GM19193 (cell line): Measurements from ENCODE around the gene PIGN.

Source experiments
- POLR2A ChIP-seq: IDR thresholded peaks from 4 replicates; pipeline ENCODE4 v1.6.1; 2011; ENCODE audit not compliant: insufficient read depth, insufficient read length; ENCODE audit errors: extremely low read depth

PIGN gene

GRCh38 chr18:62186774-62187542 lies at the start of gene PIGN, which contains the start of gene RELCH:
Gene PIGN (minus strand): TSS chr18:62187056. CDS start chr18:62161353, 25,703 bp downstream.
Gene RELCH (plus strand): TSS chr18:62187255. CDS start chr18:62187506, 251 bp downstream.
- TF ChIP-seq POLR2A = peak; percentile 97

DNA sequence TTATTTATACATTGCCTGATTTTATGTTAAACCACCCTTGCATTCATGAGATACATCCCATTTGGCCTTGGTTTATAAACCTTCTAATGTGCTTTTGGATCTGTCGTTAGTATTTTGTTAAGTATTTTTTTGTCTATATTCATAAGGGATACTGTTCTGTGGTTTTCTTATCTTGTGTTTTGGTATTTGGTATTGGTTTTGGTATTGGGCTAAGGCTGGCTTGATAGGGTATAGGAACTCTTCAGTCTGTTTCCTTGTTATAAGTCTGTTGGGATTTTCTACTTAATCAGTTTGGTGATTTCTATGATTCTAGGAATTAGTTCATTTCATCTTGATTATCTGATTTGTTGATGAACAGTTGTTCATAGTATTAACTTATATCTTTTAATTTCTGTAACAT lies 49.4 kb upstream of the PIGN start:
- no peak for TF ChIP-seq POLR2A

DNA sequence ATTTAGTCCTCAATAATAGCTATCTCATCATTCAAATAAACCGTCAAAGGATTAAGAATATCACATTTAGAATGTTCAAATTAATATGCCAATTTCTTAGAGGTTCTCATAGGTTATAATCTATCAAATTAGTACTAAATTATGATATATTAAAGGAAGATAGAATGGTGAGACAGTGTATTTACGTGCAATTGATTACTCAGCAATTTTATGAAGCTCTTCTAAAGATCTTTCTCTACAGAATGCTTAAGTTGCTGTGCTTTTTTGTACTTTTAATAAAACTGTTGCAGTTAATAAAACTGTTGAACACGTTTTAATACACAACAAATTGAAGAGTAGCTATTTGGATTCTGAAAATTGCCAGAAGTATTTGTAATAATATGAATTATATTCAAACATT lies 39.2 kb upstream of the PIGN start:
- no peak for TF ChIP-seq POLR2A

GRCh38 chr18:62224229-62224628 lies 37.4 kb upstream of the PIGN start:
- TF ChIP-seq POLR2A = no peak

- no peak for TF ChIP-seq POLR2A
These were observed 27.9 kb upstream of the PIGN start for GRCh38 chr18:62214790-62215189.

DNA sequence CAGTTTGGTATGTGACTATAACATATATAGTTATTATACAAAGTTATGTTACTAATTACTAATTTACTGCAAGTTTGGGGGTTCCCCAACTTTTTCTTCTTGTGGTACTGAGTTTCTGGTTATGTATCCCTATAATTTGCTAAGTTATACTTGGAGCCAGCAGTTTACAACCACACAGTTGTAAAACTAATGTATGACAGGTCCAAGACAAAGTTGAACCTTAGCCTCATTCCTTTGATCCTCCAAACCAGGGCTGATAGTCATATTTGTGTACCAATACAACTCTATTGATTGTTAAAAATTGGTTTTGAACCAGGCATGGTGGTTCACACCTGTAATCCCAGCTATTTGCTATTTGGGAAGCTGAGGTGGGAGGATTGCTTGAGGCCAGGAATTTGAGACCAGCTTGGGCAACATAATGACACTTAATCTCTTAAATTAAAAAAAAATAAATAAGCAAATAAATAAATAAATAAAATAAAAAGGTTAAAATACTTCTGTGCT lies 24.5 kb upstream of the PIGN start:
- no peak for TF ChIP-seq POLR2A

- no peak for TF ChIP-seq POLR2A
These were observed 23.3 kb upstream of the PIGN start for GRCh38 chr18:62210138-62210537.

- no peak for TF ChIP-seq POLR2A
These were observed 22.2 kb upstream of the PIGN start for GRCh38 chr18:62209046-62209445.

GRCh38 chr18:62206593-62206992 lies 19.7 kb upstream of the PIGN start:
- no peak for TF ChIP-seq POLR2A

DNA sequence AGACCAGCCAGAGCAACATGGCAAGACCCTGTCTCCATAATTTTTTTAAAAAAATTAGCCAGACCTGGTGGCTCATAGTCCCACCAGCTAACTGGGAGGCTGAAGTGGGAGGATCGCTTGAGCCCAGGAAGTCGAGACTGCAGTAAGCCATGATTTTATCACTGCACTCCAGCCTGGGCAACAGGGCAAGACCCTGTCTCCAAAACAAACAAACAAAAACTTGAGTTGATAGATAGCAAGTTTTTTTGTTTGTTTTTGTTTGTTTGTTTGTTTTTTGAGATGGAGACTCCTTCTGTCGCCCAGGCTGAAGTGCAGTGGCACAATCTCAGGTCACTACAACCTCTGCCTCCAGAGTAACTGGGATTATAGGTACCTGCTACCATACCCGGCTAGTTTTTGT lies 19.0 kb upstream of the PIGN start:
- TF ChIP-seq POLR2A = no peak

GRCh38 chr18:62201870-62202269 lies 15.0 kb upstream of the PIGN start:
- TF ChIP-seq POLR2A = no peak

GRCh38 chr18:62200121-62200914 lies 13.5 kb upstream of the PIGN start:
- TF ChIP-seq POLR2A = no peak

GRCh38 chr18:62199629-62200028 lies 12.8 kb upstream of the PIGN start:
- no peak for TF ChIP-seq POLR2A

GRCh38 chr18:62198259-62198658 lies 11.4 kb upstream of the PIGN start:
- TF ChIP-seq POLR2A = no peak

GRCh38 chr18:62196980-62197379 lies 10.1 kb upstream of the PIGN start:
- no peak for TF ChIP-seq POLR2A

DNA sequence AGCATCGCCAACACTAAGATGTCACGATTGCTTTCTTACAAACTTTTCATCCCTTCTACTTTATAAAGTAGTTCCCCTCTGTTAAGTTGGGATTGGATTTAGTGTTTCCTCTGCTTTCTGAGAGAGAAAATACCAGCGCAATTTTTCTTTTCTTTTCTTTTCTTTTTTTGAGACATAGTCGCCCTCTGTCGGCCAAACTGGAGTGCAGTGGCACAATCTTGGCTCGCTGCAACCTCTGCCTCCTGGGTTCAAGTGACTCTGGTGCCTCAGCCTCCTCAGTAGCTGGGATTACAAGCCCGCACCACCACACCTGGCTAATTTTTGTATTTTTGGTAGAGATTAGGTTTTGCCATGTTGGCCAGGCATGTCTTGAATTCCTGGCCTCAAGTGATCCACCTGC lies 9.2 kb upstream of the PIGN start:
- no peak for TF ChIP-seq POLR2A
